Hematopoietic multipotent progenitor cell treated with erythropoietin and hydrocortisone succinate and interleukin-3 and kit ligand, for 17 days (in vitro differentiated cells): ENCODE measurements around the gene NIPAL3.
"Not testable (repeated sequence)": the region's sequence is repeated elsewhere in the genome, so short reads cannot be mapped to it uniquely, and the experiment has no call there.

Source experiments
- DNase-seq: peaks from one replicate; pipeline ENCODE4 v3.0.0-alpha.2; 2015; ENCODE audit warnings: low spot score

Gene NIPAL3

GRCh38 chr1:24424207-24424606, 8.6 kb downstream of the NIPAL3 start:
- no peak for DNase-seq

- DNase-seq = no peak
Observed at GRCh38 chr1:24424990-24425389, 9.4 kb downstream of the NIPAL3 start.

GRCh38 chr1:24425441-24425840, 9.8 kb downstream of the NIPAL3 start:
- DNase-seq = no peak

GRCh38 chr1:24425922-24426321, 10.3 kb downstream of the NIPAL3 start:
- DNase-seq = no peak

GRCh38 chr1:24426744-24427544, 11.3 kb downstream of the NIPAL3 start:
- DNase-seq = no peak

- DNase-seq = no peak
Observed at GRCh38 chr1:24427545-24427862, 11.9 kb downstream of the NIPAL3 start.

GRCh38 chr1:24435782-24436365, 20.3 kb downstream of the NIPAL3 start:
- no peak for DNase-seq

- DNase-seq = no peak
Observed at GRCh38 chr1:24437631-24438396, 22.2 kb downstream of the NIPAL3 start.

GRCh38 chr1:24438423-24438901, 22.9 kb downstream of the NIPAL3 start:
- DNase-seq = no peak

- DNase-seq = no peak
Observed at GRCh38 chr1:24440436-24440835, 24.8 kb downstream of the NIPAL3 start.

- DNase-seq = no peak
Observed at GRCh38 chr1:24441480-24441879, 25.9 kb downstream of the NIPAL3 start.

- DNase-seq = no peak
Observed at GRCh38 chr1:24441996-24442668, 26.5 kb downstream of the NIPAL3 start.

- DNase-seq = no peak
Observed at GRCh38 chr1:24442764-24443163, 27.2 kb downstream of the NIPAL3 start.

- DNase-seq = no peak
Observed at GRCh38 chr1:24443241-24443656, 27.6 kb downstream of the NIPAL3 start.

- not testable (repeated sequence) for DNase-seq
Observed at GRCh38 chr1:24446446-24446845, 30.8 kb downstream of the NIPAL3 start.

GRCh38 chr1:24450316-24450715, 34.7 kb downstream of the NIPAL3 start:
- no peak for DNase-seq

- DNase-seq = no peak
Observed at GRCh38 chr1:24450857-24451397, 35.3 kb downstream of the NIPAL3 start.

- DNase-seq = no peak
Observed at GRCh38 chr1:24451746-24452145, 36.1 kb downstream of the NIPAL3 start.

- no peak for DNase-seq
Observed at GRCh38 chr1:24452922-24453485, 37.4 kb downstream of the NIPAL3 start.

GRCh38 chr1:24454673-24455072, 39.1 kb downstream of the NIPAL3 start:
- no peak for DNase-seq

- DNase-seq = no peak
Observed at GRCh38 chr1:24455272-24455671, 39.7 kb downstream of the NIPAL3 start.

GRCh38 chr1:24457866-24458265, 42.3 kb downstream of the NIPAL3 start:
- DNase-seq = no peak
